PC-9 (cell line): Measurements from ENCODE around the gene SNAP23.

Experiments used
- CTCF ChIP-seq: fragments of 200-600 bp; sonication (generic); conservative IDR thresholded peaks from 2 replicates; pipeline ENCODE4 v1.6.1; 2017; ENCODE audit warnings: mixed run types, antibody characterized with exemption, mild to moderate bottlenecking, moderate library complexity
- EZH2 ChIP-seq: fragments of 200-600 bp; sonication (generic); IDR thresholded peaks from 2 replicates; pipeline ENCODE4 v1.8.0; 2017; ENCODE audit warnings: antibody characterized with exemption, low read depth

- TF ChIP-seq CTCF, result no peak
- TF ChIP-seq EZH2, result no peak
Measured at GRCh38 chr15:42511007-42511391, 15.6 kb downstream of the SNAP23 start.
